GM13976 (cell line): ENCODE data around the gene FGFRL1.
"Not testable (repeated sequence)": the region's sequence is repeated elsewhere in the genome, so short reads cannot be mapped to it uniquely, and the experiment has no call there.

Experiments
- DNase-seq: peaks from one replicate; pipeline ENCODE4 v3.0.0; 2012; ENCODE audit warnings: low spot score
- CTCF ChIP-seq: IDR thresholded peaks from 2 replicates; pipeline ENCODE4 v1.5.1; 2012; ENCODE audit warnings: borderline replicate concordance, mild to moderate bottlenecking; ENCODE audit not compliant: insufficient read depth; ENCODE audit errors: extremely low read depth, missing control alignments, control extremely low read depth
- in situ Hi-C: fragments of 300-500 bp; cut with MboI; formaldehyde crosslinking; loops from one replicate; pipeline ENCODE4 v1.12.0; 2022; ENCODE audit warnings: low sequenced_read_pairs, mixed read lengths, inconsistent platforms; ENCODE audit not compliant: unreplicated experiment

Gene FGFRL1

GRCh38 chr4:1051472-1051871 lies 40.0 kb downstream of the FGFRL1 start:
- no peak for DNase-seq
- in situ Hi-C loops = no loop called here
- no peak for TF ChIP-seq CTCF

GRCh38 chr4:1052231-1052671 lies 40.8 kb downstream of the FGFRL1 start:
- no peak for TF ChIP-seq CTCF
- no peak for DNase-seq
- in situ Hi-C loops = no loop called here

- in situ Hi-C loops = no loop called here
- no peak for TF ChIP-seq CTCF
- no peak for DNase-seq
Observed at GRCh38 chr4:1053080-1053661, 41.7 kb downstream of the FGFRL1 start.

GRCh38 chr4:1053891-1054290 lies 42.5 kb downstream of the FGFRL1 start:
- DNase-seq, in situ Hi-C loops: not testable (repeated sequence)

- in situ Hi-C loops, DNase-seq: not testable (repeated sequence)
Observed at GRCh38 chr4:1054696-1055242, 43.3 kb downstream of the FGFRL1 start.

- in situ Hi-C loops, DNase-seq: not testable (repeated sequence)
Observed at GRCh38 chr4:1055243-1055701, 43.8 kb downstream of the FGFRL1 start.

GRCh38 chr4:1055721-1056590 lies 44.5 kb downstream of the FGFRL1 start:
- in situ Hi-C loops = no loop called here
- TF ChIP-seq CTCF = no peak
- peak; percentile 78 for DNase-seq

GRCh38 chr4:1056671-1057402 lies 45.4 kb downstream of the FGFRL1 start:
- TF ChIP-seq CTCF = no peak
- in situ Hi-C loops = no loop called here
- no peak for DNase-seq
